Hematopoietic multipotent progenitor cell treated with erythropoietin and hydrocortisone succinate and interleukin-3 and kit ligand, for 4 days (in vitro differentiated cells): ENCODE measurements around the gene DUSP6.

ENCODE experiments used
- DNase-seq: peaks from one replicate; pipeline ENCODE4 v3.0.0-alpha.2; 2015

The DUSP6 gene

DNA sequence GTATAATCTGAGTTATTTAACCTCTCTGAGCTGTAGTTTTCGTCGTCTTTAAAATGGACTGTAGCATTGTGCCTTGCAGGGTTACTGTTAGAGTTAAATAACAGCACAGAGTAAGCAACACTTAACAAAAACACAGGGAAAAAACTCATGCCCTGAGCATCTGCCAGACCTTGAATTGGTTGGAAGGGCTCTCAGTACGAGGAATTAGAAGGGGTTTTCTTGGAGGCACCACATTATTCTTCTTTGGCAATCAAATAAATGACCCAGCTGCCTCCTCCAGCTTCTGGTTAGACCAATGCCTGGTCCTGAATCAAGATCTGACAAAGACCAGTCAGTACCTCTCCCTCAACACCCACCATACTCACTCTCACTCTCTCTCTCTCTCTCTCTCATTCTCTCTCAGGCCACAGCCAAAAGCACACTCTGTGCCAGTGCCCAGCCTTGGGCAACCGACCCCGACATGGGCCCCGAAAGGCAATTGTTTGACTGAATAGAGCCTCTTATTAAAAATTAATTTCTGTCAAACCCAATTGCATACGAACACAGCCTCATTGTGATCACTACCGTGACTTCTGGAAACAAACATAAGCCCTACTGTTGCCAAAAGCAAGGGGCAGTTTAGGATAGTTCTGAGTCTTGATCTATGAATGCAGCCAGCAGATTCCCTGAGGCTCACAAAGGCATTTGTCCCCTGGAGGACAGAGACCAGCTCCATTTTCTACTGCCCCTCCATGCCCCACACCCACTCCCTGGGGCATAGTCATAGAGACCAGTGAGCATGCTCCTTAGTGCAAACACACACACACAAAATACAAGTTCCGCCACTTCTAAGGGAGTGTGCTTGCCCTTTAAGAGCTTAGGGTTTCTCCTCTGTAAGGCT is 23.9 kb downstream of the DUSP6 start:
- no peak for DNase-seq

DNA sequence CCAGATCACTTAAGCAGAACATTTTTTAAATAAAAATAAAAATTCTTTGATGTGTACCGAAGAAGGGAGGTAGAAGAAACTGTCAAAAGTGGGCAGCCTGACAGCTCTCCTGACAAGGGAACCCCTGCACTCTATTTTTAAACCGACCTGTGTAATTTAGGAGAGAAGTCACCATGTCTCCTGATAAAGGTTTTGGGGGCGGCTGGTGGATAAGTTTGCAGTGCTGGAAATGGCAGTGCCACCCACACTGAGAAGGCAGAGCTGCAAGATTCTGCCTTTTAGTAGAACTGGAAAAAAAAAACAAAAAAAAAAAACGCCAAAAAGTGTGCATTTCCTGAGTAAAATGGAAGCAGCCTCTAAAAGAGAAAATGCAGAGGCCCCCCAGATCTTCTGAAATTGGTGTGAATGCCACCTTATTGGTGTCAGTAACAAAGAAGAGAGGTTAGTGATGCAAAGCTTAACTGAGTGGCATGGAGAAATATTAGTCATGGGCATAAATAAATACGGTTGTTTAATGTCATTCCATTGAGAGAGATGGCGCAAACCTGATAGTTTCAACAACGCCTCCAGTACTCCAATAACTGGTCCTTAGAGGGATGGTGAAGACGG is 24.7 kb downstream of the DUSP6 start:
- DNase-seq = no peak

GRCh38 chr12:89326239-89327040 is 25.9 kb downstream of the DUSP6 start:
- no peak for DNase-seq

GRCh38 chr12:89325495-89325894 is 26.8 kb downstream of the DUSP6 start:
- no peak for DNase-seq

- DNase-seq = no peak
These were observed 27.9 kb downstream of the DUSP6 start for GRCh38 chr12:89324437-89324836.

DNA sequence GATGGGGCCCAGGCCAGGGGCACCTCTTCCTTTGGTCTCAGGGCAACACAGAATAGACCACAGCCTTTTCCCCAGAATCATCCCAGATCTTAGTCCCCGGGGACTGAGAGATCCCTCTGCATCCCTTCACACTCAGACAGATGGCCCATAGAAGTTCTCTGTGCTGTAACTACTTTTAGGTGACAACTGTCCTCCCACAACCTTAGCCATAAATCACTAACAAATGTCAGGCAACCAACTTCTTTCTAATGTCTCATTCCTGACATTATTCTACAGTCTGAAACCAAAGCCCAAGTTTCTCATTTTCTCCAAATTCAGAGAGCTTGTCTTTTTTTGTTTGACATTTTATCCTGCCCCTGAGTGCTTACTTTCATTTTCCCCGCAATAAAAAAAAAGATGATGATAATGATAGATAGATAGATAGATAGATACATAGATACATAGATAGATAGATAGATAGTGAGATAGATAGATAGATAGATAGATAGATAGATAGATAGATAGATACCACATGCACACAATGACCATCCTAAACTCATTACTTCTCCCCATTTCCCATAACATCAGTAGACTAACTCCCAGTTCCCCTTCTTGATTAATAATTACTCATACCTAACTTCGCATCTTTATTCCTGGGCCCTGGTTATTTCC is 28.6 kb downstream of the DUSP6 start:
- no peak for DNase-seq

DNA sequence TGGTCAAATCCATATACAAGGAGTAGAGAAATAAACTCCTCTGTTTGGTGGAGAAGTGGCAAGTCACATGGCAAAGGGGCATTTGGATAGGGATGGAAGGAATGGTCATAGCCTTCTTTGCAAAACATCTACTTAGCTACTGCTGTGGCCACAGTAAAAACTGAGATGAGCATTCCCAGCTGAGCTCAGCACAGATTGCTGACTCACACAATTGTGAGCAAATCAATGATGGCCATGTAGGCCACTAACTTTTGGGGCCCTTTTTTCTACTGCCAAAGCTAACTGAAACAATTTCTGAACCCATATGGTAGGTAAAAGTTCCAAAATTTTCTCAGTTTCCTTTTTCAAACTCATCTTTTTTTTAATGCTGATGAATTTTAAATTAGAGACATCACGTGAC is 31.6 kb downstream of the DUSP6 start:
- no peak for DNase-seq

DNA sequence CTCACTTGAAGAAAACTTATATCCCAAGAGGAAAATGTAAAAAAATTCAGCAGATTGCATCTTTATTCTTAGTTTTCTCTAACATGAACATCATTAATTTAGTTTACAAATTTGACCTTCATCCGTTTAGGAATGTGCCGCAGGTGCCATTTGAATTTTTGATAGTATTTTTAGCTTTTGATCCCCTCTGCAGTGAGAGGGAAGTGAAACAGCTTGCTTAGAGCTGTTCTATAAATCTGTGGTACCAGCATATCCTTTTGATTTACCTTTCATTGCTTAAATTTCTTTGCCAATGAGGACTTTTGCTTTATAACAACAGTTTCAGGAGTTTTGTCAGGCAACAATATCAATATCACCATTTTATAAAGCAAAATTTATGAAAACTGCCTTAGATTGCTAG is 32.7 kb downstream of the DUSP6 start:
- no peak for DNase-seq

DNA sequence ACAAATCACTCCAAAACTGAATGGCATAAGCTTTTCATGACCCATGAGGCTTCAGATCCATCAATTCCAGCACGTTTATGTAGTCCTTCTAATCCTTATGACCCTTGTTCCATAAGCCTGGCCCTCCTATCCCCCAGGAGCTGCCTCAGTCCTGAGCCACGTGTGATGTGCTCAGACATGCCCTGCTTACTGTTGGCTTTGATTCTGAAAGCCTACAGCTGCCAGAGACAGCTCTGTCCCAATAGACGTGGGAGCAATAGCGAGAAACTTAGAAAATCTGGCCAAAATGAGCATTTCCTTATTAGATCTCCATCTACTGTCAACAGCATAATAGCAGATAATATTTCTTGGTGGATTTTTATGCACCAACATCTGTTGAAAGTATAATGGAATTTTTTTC is 33.2 kb downstream of the DUSP6 start:
- DNase-seq = no peak

DNA sequence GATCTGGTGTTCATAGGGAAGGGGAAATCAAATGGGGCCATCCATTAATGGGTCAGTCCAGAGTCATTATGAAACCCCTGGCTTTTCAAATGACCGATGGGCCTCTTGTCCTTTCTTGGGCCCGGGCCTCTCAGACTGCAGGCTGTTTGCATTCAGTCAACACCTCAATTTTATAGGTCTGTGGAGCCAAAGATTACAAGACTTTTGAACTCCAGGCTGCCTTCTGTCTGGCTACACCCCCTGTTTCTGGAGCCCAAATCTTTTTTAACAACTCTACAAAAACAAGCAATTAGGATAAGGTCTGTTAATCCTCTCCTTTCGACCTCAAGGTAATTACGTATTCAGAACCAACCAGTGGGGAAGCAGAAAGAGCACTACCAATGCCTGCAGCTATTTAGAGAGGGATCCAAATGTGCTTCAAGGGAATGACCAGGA is 35.6 kb downstream of the DUSP6 start:
- DNase-seq = no peak

DNA sequence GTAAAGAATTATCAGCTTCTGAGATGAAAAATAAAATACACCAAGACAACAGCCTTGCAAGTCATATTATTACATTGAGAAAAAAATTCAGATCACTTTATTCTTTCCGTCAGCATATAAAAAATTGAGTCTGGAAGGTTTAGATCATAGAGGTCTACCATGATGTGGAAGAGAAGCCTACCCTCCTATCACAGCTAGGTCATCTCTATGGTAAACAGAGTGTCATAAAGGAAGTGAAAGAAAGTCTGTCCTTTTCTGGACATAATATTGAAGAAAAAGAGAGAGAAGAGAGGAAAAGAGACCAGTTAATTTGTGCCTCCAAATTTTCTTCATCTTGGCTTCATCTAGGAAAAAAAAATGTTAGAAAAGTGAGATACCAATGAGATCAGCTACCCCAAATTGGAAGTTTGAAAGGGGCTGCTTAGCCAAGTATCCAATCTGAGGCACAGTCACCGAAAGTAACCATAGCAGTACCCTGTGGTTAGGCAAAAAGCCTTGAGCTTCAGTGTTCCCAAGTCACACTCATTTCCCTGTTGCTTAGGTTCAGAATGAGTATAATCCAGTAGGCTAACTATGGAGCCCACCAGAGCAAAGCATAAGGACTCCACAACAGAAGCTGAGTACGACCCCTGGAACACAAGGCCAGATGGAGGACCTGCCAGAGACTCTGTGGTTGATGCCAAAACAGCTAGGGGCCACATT is 38.1 kb downstream of the DUSP6 start:
- no peak for DNase-seq

DNA sequence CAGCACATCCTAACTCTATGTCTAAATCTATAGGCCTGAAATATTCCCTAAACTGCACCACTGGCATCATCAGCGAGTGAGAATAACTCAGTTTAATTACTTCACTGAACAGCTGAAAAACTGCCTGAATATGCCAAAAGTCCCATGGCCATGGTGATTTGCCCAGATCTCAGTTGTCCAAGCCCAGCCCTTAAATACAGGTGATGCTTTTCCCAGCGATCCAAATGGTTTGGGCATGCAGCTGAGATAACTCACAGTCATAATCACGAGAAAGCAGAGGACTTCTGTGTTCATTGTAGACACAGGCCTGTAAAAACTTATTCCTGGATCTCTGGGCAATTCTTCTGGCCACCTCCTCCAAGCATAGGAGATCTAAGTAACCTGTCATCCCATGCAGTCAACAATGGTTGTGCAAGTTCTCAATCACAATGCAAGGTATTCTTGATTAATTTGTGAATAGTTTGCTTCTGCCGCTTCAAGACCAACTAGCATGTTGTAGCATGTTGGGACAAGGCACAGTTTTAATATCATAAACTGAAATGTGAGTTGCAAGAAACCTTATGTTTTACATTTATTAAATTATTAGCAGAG is 40.5 kb downstream of the DUSP6 start:
- DNase-seq = no peak

- DNase-seq = no peak
These were observed 42.5 kb downstream of the DUSP6 start for GRCh38 chr12:89309815-89310214.

DNA sequence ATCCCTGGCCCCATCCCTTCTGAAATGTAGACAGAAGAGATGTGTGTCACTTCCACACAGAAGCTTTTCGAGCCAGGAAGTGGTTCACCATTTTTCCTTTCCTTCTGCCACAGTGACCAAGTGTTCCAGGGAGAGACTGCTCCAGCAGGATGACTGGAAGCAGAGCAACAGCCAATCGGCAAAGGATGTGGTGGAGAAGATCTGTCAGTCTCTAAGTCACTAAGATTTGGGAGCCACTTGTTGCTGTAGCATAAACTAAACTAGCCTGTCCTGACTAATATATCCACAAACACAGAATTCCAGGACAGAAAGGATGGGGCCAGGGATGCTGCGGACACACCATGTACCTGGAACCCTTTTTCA is 42.9 kb downstream of the DUSP6 start:
- no peak for DNase-seq

DNA sequence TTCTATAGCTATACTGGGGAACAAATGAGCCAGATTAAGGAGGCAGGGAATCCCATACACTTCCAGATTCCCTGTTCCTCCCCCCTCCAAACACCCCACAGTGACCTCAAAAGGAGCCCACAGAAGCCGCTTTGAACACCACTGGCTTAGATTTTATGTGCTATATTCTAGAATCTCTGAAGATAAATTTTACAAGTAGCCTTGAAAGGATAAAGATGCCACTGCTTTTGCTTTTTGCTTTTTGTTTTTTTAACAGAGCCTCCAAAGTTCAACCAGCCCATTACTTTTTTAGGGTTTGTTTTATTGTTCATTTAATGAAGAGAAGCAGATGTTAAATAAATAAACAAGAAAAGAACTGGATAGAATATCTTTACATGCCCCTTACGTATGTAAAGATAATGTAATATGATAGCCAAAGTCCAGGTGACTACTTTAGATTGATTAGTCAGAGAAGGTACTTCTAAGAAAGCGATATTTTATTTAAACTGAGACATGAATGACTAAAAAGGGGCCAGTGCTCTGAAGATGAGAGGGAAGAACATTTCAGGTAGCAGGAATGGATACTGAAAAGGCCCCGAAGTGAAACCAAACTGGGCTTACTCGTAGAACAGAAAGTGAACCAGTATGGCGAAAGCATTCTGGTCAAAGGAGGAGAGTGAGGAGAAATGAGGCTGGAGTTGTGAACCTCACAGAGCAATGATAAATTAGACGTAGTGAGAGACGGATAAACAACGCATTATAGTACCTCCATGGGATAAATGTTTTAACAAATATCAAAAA is 44.6 kb downstream of the DUSP6 start:
- DNase-seq = no peak

GRCh38 chr12:89306827-89307473 is 45.4 kb downstream of the DUSP6 start:
- peak; percentile 53 for DNase-seq

- DNase-seq = no peak
These were observed 46.9 kb downstream of the DUSP6 start for GRCh38 chr12:89305373-89305772.

DNA sequence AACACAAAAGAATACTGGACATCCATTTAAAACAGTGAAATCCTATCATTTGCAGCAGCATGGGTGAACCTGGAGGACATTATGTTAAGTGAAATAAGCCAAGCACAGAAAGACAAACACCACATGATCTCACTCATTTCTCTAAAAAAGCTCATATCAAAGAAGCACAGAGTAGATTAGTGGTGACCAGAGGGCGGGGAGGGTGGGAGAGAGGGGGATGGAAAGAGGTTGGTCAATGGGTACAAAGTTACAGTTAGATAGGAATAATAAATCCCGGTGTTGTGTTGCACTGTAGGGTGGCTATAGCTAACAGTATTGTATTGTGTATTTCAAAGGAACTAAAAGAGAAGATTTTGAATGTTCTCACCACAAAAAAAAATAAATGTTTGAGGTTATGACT is 52.4 kb downstream of the DUSP6 start:
- DNase-seq = peak; percentile 51

DNA sequence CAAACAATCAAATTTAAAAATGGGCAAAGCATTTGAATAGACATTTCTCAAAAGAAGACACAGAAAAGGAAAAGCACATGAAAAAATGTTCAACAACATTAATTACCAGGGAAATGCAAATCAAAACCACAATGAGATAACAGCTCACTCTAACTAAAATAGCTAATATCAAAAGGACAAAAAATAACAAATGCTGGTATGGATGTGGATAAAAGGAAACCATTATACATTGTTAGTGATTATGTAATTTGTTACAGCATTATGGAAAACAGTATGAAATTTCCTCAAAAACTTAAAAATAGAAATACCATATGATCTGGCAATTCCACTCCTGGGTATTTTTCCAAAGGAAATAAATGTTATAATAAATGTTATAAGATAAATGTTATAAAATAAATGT is 52.9 kb downstream of the DUSP6 start:
- DNase-seq = no peak
